Measurements from ENCODE around the gene INAVA. TPM values are rescaled to one million over a fixed set of nuclear protein-coding genes. Genes with fewer than 3 reads are reported as not detected.

Gene INAVA
- total and polyA plus RNA-seq, 9 of the 15 experiments (the other 6 are each of a cell fraction or from before 2014, with no cell fraction given): 0.09 TPM; not detected in 8

- TF ChIP-seq CCAR2 (IDR thresholded peaks at IDR 0.05; ENCODE audit: low read depth, low read length): no peak
- no peak for TF ChIP-seq ZNF609 (CRISPR knock-in tag; IDR thresholded peaks at IDR 0.05; ENCODE audit: borderline replicate concordance)
Measured at GRCh38 chr1:200919386-200919785, 24.7 kb downstream of the INAVA start (continued).

- WGBS (ENCODE audit: insufficient coverage, low coverage, missing lambda C conversion rate): 0% methylated on average over 9 of the region's 9 CpGs
- Histone ChIP-seq H4K20me1 (replicated peaks; ENCODE audit: control insufficient read depth, insufficient read depth, low read length) (peaks cover 6% of the 10 kb centered on the region; the same call in 1 of the 2 replicates), H3K27ac (ENCODE audit: extremely low read depth, low read depth, low read length) (no peak overlapping the region), H3K4me1 (replicated peaks in 1 of 2; ENCODE audit: control insufficient read depth in 2 of 2, insufficient read depth in 2 of 2, low read length in 2 of 2) (no peaks in the 10 kb centered on the region), H3K27me3 (ENCODE audit: control insufficient read depth in 2 of 2, insufficient read depth in 2 of 2, low read length in 2 of 2) (peaks cover 19 to 52% of the 10 kb centered on the region in 2 experiments), H2AFZ (ENCODE audit: low read depth, low read length) (no peak overlapping the region), H3K9me3 (replicated peaks; ENCODE audit: control insufficient read depth, insufficient read depth, low read depth, low read length) (no peaks in the 10 kb centered on the region), H3K36me3 (ENCODE audit: control insufficient read depth, insufficient read depth, low read length) (no peaks in the 10 kb centered on the region), H3K9ac (ENCODE audit: insufficient read depth in 1 of 2, low read depth in 2 of 2, low read length in 2 of 2) (no peak overlapping the region), H3K4me3 (no peak overlapping the region), H3K9me1 (ENCODE audit: control insufficient read depth, insufficient read depth, low read length) (no peaks in the 10 kb centered on the region), H3K79me2 (ENCODE audit: control insufficient read depth, insufficient read depth, low read length) (no peaks in the 10 kb centered on the region), H3K4me2 (ENCODE audit: insufficient read depth, low read length) (no peak overlapping the region)
- ChIA-PET CTCF (ENCODE audit: low intra/inter-chr PET ratio) (no interaction called here), POLR2A (interaction anchor here (0.7 kb wide), 1 partner anchor 77 kb away, joined by 3 read pairs; no protein-coding TSS in a partner anchor)
- in situ Hi-C loops (cut with MboI) (no loop called here), intact Hi-C loops (cut with micrococcal nuclease) (no loop called here)
- no TSS peak for BruUV-seq (replicated peaks)
- DNase-seq (ENCODE audit: extremely low read depth in 1 of 4, low spot score in 3 of 4) (peak in 1 of 4 experiments; percentile 4), ATAC-seq (no peak), FAIRE-seq (no peak)
- TF ChIP-seq SETDB1 (IDR thresholded peaks at IDR 0.05; ENCODE audit: low read length) (no peak), ETS1 (conservative IDR thresholded peaks at IDR 0.05; ENCODE audit: control insufficient read depth, low read depth, low read length) (no peak), PBX2 (CRISPR knock-in tag; IDR thresholded peaks at IDR 0.05; ENCODE audit: low read depth) (no peak), PBX2 (tag; conservative IDR thresholded peaks at IDR 0.05; ENCODE audit: low read depth) (no peak), MAX (CRISPR knock-in tag; IDR thresholded peaks at IDR 0.05) (no peak), TAF7 (tag; IDR thresholded peaks at IDR 0.05) (no peak), ZNF282 (CRISPR knock-in tag; IDR thresholded peaks at IDR 0.05) (no peak), MAFF (IDR thresholded peaks at IDR 0.05; ENCODE audit: low read length) (no peak)
Measured at GRCh38 chr1:200921571-200922110, 26.9 kb downstream of the INAVA start.
